Inferior parietal cortex (tissue), 1 donor: ENCODE measurements around the gene AZGP1.
"Not testable (repeated sequence)": the region's sequence is repeated elsewhere in the genome, so short reads cannot be mapped to it uniquely, and the experiment has no call there.

Source experiments
- DNase-seq: peaks from one replicate; pipeline ENCODE4 v3.0.0-alpha.2; 2016; ENCODE audit errors: extremely low spot score

The AZGP1 gene

GRCh38 chr7:99975782-99976521, at the start of gene AZGP1:
Gene AZGP1, minus strand, starts transcription at chr7:99976031. Its CDS starts 11 bp downstream, at chr7:99976020.
- DNase-seq, result no peak

- no peak for DNase-seq
Measured at GRCh38 chr7:100024020-100024619, 48.3 kb upstream of the AZGP1 start.

- no peak for DNase-seq
Measured at GRCh38 chr7:100023526-100023925, 47.7 kb upstream of the AZGP1 start.

GRCh38 chr7:100022621-100023020, 46.8 kb upstream of the AZGP1 start:
- no peak for DNase-seq

- no peak for DNase-seq
Measured at GRCh38 chr7:100021297-100021696, 45.5 kb upstream of the AZGP1 start.

- no peak for DNase-seq
Measured at GRCh38 chr7:100019908-100020307, 44.1 kb upstream of the AZGP1 start.

- DNase-seq, result no peak
Measured at GRCh38 chr7:100017875-100018274, 42.0 kb upstream of the AZGP1 start.

- DNase-seq, result no peak
Measured at GRCh38 chr7:100017300-100017699, 41.5 kb upstream of the AZGP1 start.

- peak; percentile 73 for DNase-seq
Measured at GRCh38 chr7:100016215-100016901, 40.5 kb upstream of the AZGP1 start.

- DNase-seq, result peak; percentile 97
Measured at GRCh38 chr7:100015232-100016214, 39.7 kb upstream of the AZGP1 start, which contains the start of gene ZKSCAN1. Gene ZKSCAN1, plus strand, starts transcription at chr7:100015596. Its CDS starts 7,911 bp downstream, at chr7:100023507.

- DNase-seq, result no peak
Measured at GRCh38 chr7:100013328-100013676, 37.5 kb upstream of the AZGP1 start.

- DNase-seq, result not testable (repeated sequence)
Measured at GRCh38 chr7:100012385-100013327, 36.8 kb upstream of the AZGP1 start.

GRCh38 chr7:100011516-100011915, 35.7 kb upstream of the AZGP1 start:
- no peak for DNase-seq

- DNase-seq, result no peak
Measured at GRCh38 chr7:100010901-100011300, 35.1 kb upstream of the AZGP1 start.

- DNase-seq, result not testable (repeated sequence)
Measured at GRCh38 chr7:100009952-100010351, 34.1 kb upstream of the AZGP1 start.

- no peak for DNase-seq
Measured at GRCh38 chr7:100008525-100008924, 32.7 kb upstream of the AZGP1 start.

GRCh38 chr7:100007887-100008286, 32.1 kb upstream of the AZGP1 start:
- no peak for DNase-seq

GRCh38 chr7:100003711-100004661, 28.2 kb upstream of the AZGP1 start:
- DNase-seq, result no peak

- no peak for DNase-seq
Measured at GRCh38 chr7:100000239-100000638, 24.4 kb upstream of the AZGP1 start.
